AG08395 (cell line): ENCODE results near the gene CTNNA1.
"Not testable (repeated sequence)": the region's sequence is repeated elsewhere in the genome, so short reads cannot be mapped to it uniquely, and the experiment has no call there.

Experiments used
- DNase-seq: peaks from one replicate; pipeline ENCODE4 v3.0.0; 2012; ENCODE audit warnings: mixed read lengths, low spot score

Gene CTNNA1

GRCh38 chr5:138725153-138725817 lies 27.9 kb upstream of the CTNNA1 start:
- DNase-seq: peak; percentile 17

- no peak for DNase-seq
Observed at GRCh38 chr5:138725818-138726416, 27.3 kb upstream of the CTNNA1 start.

- DNase-seq: no peak
Observed at GRCh38 chr5:138726848-138727247, 26.4 kb upstream of the CTNNA1 start.

DNA sequence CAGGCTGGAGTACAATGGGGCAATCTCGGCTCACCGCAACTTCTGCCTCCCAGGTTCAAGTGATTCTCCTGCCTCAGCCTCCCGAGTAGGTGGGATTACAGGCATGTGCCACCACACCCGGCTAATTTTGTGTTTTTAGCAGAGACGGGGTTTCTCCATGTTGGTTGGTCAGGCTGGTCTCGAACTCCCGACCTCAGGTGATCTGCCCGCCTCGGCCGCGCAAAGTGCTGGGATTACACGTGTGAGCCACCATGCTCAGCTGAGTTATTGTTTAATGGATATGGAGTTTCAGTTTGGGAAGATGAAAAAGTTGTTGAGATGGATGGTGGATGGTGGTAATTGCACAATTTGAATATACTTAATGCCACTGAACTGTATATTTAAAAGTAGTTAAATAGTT lies 22.7 kb upstream of the CTNNA1 start:
- not testable (repeated sequence) for DNase-seq

DNA sequence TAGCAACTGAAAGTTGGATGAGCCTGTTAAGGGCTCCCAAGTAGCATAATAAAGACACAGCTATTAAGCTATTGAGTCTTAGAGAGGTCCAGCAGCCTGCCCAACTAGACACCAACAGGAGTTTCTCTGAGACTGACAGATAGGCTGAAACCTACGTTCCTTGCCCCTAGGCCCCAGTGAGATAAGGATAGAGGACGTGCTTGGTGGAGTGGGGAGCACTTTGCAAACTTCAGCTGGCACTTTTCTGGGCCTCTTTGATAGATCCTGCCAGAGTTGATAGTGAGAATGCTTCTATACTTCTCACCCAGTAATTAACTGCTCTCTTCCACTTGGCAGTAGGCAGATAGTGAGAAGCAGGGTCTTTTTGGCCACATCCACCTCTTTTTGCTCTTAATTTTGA lies 20.8 kb upstream of the CTNNA1 start:
- DNase-seq: no peak

- no peak for DNase-seq
Observed at GRCh38 chr5:138732933-138733332, 20.3 kb upstream of the CTNNA1 start.

- no peak for DNase-seq
Observed at GRCh38 chr5:138733509-138733908, 19.7 kb upstream of the CTNNA1 start.

DNA sequence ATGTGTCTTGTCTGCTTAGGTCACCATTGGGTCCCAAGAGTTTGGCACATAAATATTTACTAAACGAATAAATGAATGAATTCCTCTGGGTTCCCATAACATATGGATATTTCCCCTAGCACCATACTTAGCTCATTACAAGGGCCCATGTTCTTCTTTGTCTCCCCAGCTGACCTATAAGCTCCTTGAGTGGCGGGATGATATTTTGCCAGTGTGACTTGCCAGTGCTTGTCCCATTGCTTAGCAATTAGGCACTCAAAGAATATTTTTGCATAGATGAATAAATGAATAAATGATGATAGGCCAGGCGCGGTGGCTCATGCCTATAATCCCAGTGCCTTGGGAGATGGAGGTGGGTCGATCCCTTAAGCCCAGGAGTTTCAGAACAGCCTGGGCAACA lies 16.9 kb upstream of the CTNNA1 start:
- no peak for DNase-seq

GRCh38 chr5:138737494-138738265 lies 15.5 kb upstream of the CTNNA1 start:
- no peak for DNase-seq

DNA sequence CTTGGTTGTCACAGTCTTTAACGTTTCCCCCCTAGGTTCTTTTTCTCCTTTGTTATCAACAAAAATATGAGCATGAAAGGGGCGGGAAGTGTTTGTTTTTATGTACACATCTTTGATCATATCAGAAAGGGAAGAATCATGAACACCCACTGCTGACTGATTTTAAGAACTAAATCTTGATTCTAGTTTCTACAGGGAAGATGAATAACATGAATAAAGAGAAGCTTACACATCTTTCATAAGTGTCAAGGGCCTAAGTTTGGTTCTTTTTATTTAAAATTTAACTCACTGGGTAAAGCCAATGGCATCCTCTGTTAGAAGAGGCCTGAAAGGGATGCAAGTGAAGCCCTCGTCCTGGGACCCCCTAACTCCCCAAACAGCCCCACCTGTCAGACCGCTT lies 14.8 kb upstream of the CTNNA1 start:
- DNase-seq: no peak

DNA sequence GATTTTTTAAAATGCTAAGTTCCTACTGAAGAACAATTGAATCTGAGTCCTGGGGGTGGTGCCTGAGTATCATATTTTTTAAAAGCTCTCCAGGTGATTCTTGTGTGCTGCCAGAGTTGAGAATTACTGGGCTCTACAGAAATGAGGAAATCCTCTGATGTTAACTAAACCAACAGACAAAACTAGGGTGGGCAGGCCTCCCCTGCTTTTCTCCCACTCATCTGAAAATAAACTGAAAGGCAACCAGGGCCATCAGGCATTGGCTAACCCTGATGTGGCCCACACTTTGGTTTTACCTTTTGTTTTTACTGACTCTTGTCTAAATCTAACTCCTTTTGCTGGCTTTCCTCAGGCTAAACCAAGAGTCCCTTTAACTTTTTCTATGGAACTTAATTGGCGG lies 13.3 kb upstream of the CTNNA1 start:
- DNase-seq: no peak

GRCh38 chr5:138743484-138743883 lies 9.7 kb upstream of the CTNNA1 start:
- DNase-seq: no peak

DNA sequence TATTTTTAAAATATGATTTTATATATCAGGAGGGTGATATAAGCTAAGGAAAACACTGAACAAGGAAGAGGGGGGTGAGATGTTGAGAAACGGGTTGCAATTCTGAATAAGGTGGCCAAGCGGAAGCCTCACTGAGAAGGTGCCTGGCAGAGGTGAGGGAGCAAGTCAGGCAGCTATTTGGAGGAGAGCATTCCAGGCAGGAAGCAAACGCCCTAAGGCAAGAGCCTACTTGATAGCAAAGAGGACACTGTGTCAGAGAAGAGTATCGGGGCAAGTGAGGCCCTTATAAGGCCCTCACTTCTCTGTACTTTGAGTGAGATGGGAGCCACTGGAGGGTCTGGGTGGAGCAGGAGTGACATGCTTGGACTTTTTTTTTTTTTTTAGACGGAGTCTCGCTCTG lies 8.0 kb upstream of the CTNNA1 start:
- DNase-seq: no peak

- no peak for DNase-seq
Observed at GRCh38 chr5:138748630-138749081, 4.6 kb upstream of the CTNNA1 start.

GRCh38 chr5:138751344-138751743 lies 1.9 kb upstream of the CTNNA1 start:
- DNase-seq: not testable (repeated sequence)

- DNase-seq: no peak
Observed at GRCh38 chr5:138752341-138752950, 779 bp upstream of the CTNNA1 start.

DNA sequence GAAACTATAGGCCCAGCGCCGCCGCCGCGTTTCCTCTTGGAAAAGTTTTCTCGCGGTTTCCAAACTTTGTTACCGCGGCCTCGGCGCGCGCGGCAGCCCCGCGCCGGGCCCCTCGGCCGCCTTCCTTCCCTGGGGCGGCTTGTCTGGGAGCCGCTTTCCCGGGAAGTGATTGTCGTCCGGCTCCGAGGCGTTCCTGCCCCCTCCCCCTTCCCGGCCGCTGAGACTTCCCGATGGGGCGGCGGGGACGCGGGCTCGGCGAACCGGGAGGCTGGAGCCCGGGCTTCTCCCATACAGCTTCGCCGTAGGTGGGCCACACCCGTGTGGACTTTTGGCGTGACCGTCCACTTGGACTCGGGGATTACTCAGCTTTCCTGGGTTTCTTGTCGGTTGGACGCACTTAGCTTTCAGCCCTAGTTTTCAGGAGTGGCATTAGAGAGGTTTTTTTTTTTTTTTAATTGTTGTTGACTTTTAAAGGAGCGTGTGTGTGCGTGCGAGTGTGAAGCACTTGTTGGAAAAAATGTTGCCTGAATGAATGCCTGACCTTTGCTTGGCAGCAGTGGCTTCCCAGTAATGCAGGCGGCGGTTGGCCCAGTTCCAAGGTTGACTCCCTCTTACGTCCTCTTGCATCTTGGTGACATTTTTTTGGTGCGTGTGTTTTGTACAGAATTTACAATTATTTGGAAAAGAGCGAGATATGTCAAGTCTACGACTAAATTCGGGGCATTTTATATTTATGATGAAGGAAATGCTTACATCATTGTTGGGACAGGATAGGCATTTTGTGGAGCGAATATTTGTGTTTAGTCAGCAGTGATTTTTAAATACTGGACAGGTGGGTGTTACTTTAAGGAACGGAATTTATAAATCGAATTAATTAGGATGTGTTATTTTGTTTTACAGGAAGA lies 821 bp downstream of the CTNNA1 start:
- peak; percentile 75 for DNase-seq

GRCh38 chr5:138754699-138755057 lies 1.5 kb downstream of the CTNNA1 start:
- DNase-seq: no peak

- DNase-seq: no peak
Observed at GRCh38 chr5:138755084-138755748, 2.0 kb downstream of the CTNNA1 start.

DNA sequence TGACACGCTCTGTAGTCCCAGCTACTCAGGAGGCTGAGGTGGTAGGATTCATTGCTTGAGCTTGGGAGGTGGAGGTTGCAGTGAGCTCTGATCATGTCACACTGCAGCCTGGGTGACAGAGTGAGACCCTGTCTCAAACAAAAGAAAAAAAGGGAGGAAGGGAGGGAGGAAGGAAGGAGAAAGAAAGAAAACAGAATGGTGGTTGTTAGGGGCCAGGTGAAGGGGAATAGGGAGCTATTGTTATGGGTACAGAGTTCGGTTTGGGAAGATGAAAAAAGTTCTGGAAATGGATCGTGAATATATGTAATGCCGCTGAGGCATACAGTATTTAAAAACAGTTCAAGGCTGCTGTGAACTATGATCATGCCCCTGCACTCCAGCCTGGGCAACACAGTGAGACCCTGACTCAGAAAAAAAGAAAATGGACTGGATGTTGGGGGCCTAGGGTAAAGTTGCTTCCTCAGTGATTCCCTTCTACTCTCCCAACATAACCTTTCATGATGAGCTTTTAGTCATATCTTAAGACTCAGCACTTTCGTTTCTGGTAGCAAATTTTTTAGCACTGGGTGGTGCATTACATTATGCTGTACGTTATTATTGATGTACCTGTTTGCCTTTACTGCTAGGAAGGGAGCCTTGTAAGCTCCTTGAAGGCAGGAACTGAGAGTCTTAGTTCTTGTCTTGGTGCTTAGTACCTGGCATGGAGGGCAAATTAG lies 4.0 kb downstream of the CTNNA1 start:
- no peak for DNase-seq
